Globus pallidus (tissue), 1 donor: ENCODE results near the gene GPATCH8.

Source experiments
- DNase-seq: peaks from one replicate; pipeline ENCODE4 v3.0.0-alpha.2; 2015; ENCODE audit warnings: low spot score

GPATCH8 gene

GRCh38 chr17:44451016-44451627 is 52.1 kb downstream of the GPATCH8 start:
- no peak for DNase-seq

- no peak for DNase-seq
Measured at GRCh38 chr17:44448412-44448811, 54.8 kb downstream of the GPATCH8 start.

- no peak for DNase-seq
Measured at GRCh38 chr17:44444735-44445105, 58.5 kb downstream of the GPATCH8 start.

- DNase-seq: no peak
Measured at GRCh38 chr17:44442806-44443205, 60.4 kb downstream of the GPATCH8 start.

- no peak for DNase-seq
Measured at GRCh38 chr17:44439168-44439567, 64.0 kb downstream of the GPATCH8 start.

GRCh38 chr17:44438636-44439035 is 64.6 kb downstream of the GPATCH8 start:
- DNase-seq: no peak

- no peak for DNase-seq
Measured at GRCh38 chr17:44436336-44436735, 66.9 kb downstream of the GPATCH8 start.

- no peak for DNase-seq
Measured at GRCh38 chr17:44432254-44433157, 70.7 kb downstream of the GPATCH8 start.

- DNase-seq: no peak
Measured at GRCh38 chr17:44424828-44425461, 78.3 kb downstream of the GPATCH8 start.

GRCh38 chr17:44417553-44417952 is 85.7 kb downstream of the GPATCH8 start:
- DNase-seq: no peak

- no peak for DNase-seq
Measured at GRCh38 chr17:44416558-44417289, 86.5 kb downstream of the GPATCH8 start.

GRCh38 chr17:44414394-44415155 is 88.6 kb downstream of the GPATCH8 start:
- no peak for DNase-seq

- no peak for DNase-seq
Measured at GRCh38 chr17:44409309-44410028, 93.7 kb downstream of the GPATCH8 start.

GRCh38 chr17:44408786-44409185 is 94.4 kb downstream of the GPATCH8 start:
- DNase-seq: no peak

- DNase-seq: no peak
Measured at GRCh38 chr17:44402564-44403172, 100.5 kb downstream of the GPATCH8 start.

- no peak for DNase-seq
Measured at GRCh38 chr17:44400226-44400847, 102.9 kb downstream of the GPATCH8 start.

GRCh38 chr17:44398692-44399691 is 104.2 kb downstream of the GPATCH8 start:
- DNase-seq: no peak
